GM23248 (cell line): ENCODE measurements around the gene PCDHGA6.

Experiments
- EZH2 ChIP-seq: fragments of 200-600 bp; sonication (generic); IDR thresholded peaks from 2 replicates; pipeline ENCODE4 v1.6.1; 2018; ENCODE audit warnings: antibody characterized with exemption, mild to moderate bottlenecking; ENCODE audit not compliant: insufficient read depth, poor library complexity, severe bottlenecking
- EZH2phosphoT487 ChIP-seq: fragments of 200-600 bp; sonication (generic); IDR thresholded peaks from 2 replicates; pipeline ENCODE4 v1.6.1; 2018; ENCODE audit warnings: antibody characterized with exemption, moderate library complexity, mild to moderate bottlenecking, low read depth; ENCODE audit not compliant: insufficient read depth

DNA sequence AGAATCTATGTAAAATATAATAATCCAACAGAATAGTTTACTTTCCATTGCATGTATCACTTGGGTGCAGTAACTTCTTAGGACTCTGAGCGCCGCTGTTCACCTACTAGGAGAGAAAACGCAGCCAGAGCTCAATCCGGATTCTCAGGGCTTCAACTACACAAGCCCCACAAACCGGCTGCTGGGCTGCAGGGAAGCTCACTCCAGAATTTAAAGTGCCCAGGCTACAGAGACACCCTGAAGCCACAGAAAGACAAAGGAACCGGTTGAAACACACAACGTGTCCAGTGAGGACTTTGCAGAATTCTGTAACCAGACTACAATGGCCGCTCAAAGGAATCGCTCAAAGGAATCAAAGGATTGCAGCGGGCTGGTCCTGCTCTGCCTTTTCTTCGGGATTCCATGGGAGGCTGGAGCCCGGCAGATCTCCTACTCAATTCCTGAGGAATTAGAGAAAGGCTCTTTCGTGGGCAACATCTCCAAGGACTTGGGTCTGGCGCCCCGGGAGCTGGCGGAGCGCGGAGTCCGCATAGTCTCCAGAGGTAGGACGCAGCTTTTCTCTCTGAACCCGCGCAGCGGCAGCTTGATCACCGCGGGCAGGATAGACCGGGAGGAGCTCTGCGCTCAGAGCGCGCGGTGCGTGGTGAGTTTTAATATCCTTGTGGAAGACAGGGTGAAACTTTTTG, 39.3 kb downstream of the PCDHGA6 start, which contains the start of gene PCDHGA10:
- TF ChIP-seq EZH2 (no peak), EZH2phosphoT487 (no peak)
